ENCODE results near the gene OTOP3. TPM values are rescaled to one million over a fixed set of nuclear protein-coding genes. Genes with fewer than 3 reads are reported as not detected.
A peak's percentile ranks its signal among the peaks of the same experiment; 100 is the strongest.

The OTOP3 gene
- total RNA-seq, 6 donors from 2014 or later = not detected

DNA sequence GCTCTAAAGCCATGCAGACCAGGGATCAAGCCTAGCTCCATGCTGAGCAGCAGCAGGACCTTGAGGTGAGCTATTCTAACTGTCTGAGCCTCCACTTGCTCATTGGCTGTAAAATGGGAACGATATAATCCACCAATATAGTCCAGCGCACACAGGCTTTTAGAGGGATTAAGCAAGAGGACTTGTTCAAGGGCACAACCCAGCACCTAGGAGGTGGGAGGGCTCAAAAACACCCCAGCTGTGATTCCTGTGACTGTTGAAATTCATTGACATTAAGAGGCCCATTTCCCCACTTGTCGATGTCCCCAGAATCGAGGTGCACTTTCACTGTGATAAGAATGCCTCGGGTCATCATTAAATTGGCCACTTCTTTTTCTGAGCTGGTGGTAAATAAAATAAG is 16.8 kb upstream of the OTOP3 start:
- Histone ChIP-seq H3K27ac (no peak overlapping the region), H3K4me1 (peaks cover 12 to 13% (median 13%) of the 10 kb centered on the region in 4 donors), H3K4me3 (no peak overlapping the region), H3K36me3 (no peaks in the 10 kb centered on the region), H3K27me3 (peaks cover 0 to 25% (median 14%) of the 10 kb centered on the region in 4 donors), H3K9me3 (no peaks in the 10 kb centered on the region)
- DNase-seq (no peak), ATAC-seq (ENCODE audit: low FRiP score in 2 of 2) (no peak)
- TF ChIP-seq EP300 (IDR thresholded peaks at IDR 0.05) (no peak), POLR2A (IDR thresholded peaks at IDR 0.05) (no peak), POLR2AphosphoS5 (IDR thresholded peaks at IDR 0.05) (no peak)
- TF ChIP-seq, protein P1, sequence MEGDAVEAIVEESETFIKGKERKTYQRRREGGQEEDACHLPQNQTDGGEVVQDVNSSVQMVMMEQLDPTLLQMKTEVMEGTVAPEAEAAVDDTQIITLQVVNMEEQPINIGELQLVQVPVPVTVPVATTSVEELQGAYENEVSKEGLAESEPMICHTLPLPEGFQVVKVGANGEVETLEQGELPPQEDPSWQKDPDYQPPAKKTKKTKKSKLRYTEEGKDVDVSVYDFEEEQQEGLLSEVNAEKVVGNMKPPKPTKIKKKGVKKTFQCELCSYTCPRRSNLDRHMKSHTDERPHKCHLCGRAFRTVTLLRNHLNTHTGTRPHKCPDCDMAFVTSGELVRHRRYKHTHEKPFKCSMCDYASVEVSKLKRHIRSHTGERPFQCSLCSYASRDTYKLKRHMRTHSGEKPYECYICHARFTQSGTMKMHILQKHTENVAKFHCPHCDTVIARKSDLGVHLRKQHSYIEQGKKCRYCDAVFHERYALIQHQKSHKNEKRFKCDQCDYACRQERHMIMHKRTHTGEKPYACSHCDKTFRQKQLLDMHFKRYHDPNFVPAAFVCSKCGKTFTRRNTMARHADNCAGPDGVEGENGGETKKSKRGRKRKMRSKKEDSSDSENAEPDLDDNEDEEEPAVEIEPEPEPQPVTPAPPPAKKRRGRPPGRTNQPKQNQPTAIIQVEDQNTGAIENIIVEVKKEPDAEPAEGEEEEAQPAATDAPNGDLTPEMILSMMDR (IDR thresholded peaks at IDR 0.05) = no peak
- 78 to 92% methylated on average over 5 of the region's 5 CpGs for WGBS, 2 donors

DNA sequence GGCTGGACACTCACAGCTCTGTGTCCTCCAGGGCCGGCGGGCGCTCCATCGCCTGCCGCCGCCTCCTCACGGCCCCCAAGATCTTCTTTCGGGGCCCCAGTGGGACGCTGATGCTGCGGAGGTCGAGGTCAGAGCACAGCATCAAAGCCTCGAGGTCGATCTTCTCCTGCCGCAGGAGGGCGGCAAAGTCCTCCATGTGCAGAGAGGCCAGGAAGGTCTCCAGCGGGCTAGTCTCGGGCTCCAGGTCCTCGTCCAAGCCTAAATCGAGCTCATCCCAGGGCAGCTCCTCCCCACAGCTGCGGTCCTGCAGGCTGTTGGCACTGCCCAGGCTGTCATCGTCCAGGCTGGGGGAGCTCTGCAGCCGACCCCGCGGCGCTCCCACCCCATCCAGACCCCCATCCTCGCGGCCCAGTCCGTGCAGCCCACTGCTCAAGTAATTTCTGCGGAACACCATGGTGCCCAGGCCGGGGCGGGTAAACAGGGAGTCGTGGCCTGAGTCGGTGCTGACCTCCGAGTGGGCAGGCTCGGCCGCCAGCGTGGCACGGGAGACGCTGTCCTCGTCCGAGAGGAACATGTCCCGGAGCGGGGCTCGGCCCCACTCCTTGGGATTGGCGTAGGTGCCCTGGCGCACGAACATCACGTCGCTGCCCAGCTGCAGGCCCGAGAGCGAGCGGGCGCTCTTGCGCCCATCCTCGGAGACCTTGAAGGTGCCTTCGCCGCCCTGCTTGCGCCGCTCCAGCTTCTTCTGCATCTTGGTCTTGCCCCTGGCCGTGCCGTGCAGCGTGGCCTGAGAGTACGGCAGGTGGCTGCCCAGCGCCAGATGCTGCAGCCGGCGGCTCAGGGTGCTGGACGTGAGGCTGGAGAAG is 16.0 kb upstream of the OTOP3 start:
- H3K9me3 ChIP-seq = no peaks in the 10 kb centered on the region
- TF ChIP-seq POLR2A (IDR thresholded peaks at IDR 0.05) (no peak), POLR2AphosphoS5 (IDR thresholded peaks at IDR 0.05) (no peak), EP300 (IDR thresholded peaks at IDR 0.05) (no peak)
- TF ChIP-seq, protein P1 (IDR thresholded peaks at IDR 0.05) = no peak
- ATAC-seq (ENCODE audit: low FRiP score in 2 of 2) (no peak), DNase-seq (peak in 1 of 2 donors; percentile 84)
- H3K27ac ChIP-seq = no peak overlapping the region
- H3K27me3 ChIP-seq = peaks cover 0 to 33% (median 18%) of the 10 kb centered on the region in 4 donors
- H3K36me3 ChIP-seq = no peaks in the 10 kb centered on the region
- H3K4me1 ChIP-seq = peaks cover 20 to 21% (median 20%) of the 10 kb centered on the region in 4 donors
- WGBS, 2 donors = 74 to 81% methylated on average over 35 to 58 of the region's 67 CpGs
- H3K4me3 ChIP-seq = no peak overlapping the region

DNA sequence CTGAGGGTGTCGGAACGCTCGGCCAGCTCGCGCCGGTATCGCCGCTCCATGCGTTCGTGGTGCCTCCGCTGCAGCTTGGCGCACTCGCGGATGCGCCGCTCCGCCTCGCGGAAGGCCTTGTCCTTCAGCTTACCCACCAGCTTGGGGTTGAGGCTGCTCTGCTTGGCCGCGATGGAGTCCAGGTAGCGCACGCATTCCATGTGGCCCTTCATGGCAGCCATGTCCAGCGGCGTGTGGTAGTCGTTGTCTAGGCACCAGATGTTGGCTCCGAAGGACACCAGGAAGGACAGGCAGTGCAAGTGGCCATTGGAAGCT is 15.4 kb upstream of the OTOP3 start:
- WGBS, 2 donors = 87% methylated on average over 27 of the region's 27 CpGs; no CpG with 5 or more reads in 1 of the 2 donors
- no peaks in the 10 kb centered on the region for H3K36me3 ChIP-seq
- no peaks in the 10 kb centered on the region for H3K9me3 ChIP-seq
- no peak overlapping the region for H3K4me3 ChIP-seq
- no peak overlapping the region for H3K27ac ChIP-seq
- H3K4me1 ChIP-seq = peaks cover 22 to 23% (median 22%) of the 10 kb centered on the region in 4 donors
- peaks cover 0 to 38% (median 20%) of the 10 kb centered on the region in 4 donors for H3K27me3 ChIP-seq
- TF ChIP-seq, protein P1 (IDR thresholded peaks at IDR 0.05) = no peak
- TF ChIP-seq POLR2AphosphoS5 (IDR thresholded peaks at IDR 0.05) = no peak
- no peak for TF ChIP-seq EP300 (IDR thresholded peaks at IDR 0.05)
- no peak for TF ChIP-seq POLR2A (IDR thresholded peaks at IDR 0.05)
- DNase-seq (no peak), ATAC-seq (ENCODE audit: low FRiP score in 2 of 2) (no peak)

DNA sequence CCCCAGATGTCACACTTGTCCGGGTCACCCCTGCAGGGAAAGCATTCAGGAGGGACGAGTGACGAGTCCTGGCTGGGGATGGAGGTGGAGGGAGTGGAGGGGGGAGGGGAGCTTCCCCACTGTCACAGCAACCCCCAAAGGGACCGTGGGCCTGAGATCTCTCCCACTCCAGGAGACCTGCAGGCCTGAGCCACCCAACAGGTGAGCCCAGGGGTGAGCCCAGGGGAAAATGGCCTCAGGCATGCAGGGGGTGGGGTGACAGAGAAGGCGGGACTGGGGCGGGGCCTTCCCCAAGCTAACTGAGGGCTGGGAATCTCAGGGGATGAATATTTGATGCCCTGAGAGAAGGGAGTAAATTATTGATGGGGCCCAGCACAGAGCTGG is 15.1 kb upstream of the OTOP3 start:
- DNase-seq (no peak), ATAC-seq (ENCODE audit: low FRiP score in 2 of 2) (no peak)
- no peaks in the 10 kb centered on the region for H3K36me3 ChIP-seq
- no peak overlapping the region for H3K4me3 ChIP-seq
- no peaks in the 10 kb centered on the region for H3K9me3 ChIP-seq
- H3K4me1 ChIP-seq = peaks cover 22 to 23% (median 22%) of the 10 kb centered on the region in 4 donors
- no peak for TF ChIP-seq POLR2A (IDR thresholded peaks at IDR 0.05)
- TF ChIP-seq POLR2AphosphoS5 (IDR thresholded peaks at IDR 0.05) = no peak
- TF ChIP-seq, protein P1 (IDR thresholded peaks at IDR 0.05) = no peak
- no peak for TF ChIP-seq EP300 (IDR thresholded peaks at IDR 0.05)
- peaks cover 0 to 42% (median 20%) of the 10 kb centered on the region in 4 donors for H3K27me3 ChIP-seq
- WGBS, 2 donors = 55 to 65% methylated on average over 5 to 6 of the region's 6 CpGs
- H3K27ac ChIP-seq = no peak overlapping the region
